HEK293 (cell line): Measurements from ENCODE around the gene COL7A1.
A peak's percentile ranks its signal among the peaks of the same experiment; 100 is the strongest.

Experiments
- CTCF ChIA-PET: fragments of 350-600 bp; formaldehyde crosslinking; extraction: SDS; loops from one replicate; lab custom pipeline; 2021; ENCODE audit warnings: antibody characterized with exemption; lab: Yijun Ruan, JAX
- POLR2A ChIA-PET: fragments of 300-600 bp; formaldehyde crosslinking; extraction: SDS; loops from one replicate; lab custom pipeline; 2020; ENCODE audit warnings: antibody characterized with exemption, inconsistent platforms; lab: Yijun Ruan, JAX
- H3K27ac ChIP-seq: fragments of 200-500 bp; sonication (Bioruptor generic); 2 replicates; pipeline ENCODE4 v1.5.1; 2014; ENCODE audit warnings: low read depth, low read length, control low read depth, inconsistent platforms; ENCODE audit errors: extremely low read depth
- H3K36me3 ChIP-seq, 2 experiments: fragments of 200-500 bp in 1 of 2; sonication (Bioruptor generic) in 1 of 2; 1 replicate in 1 of 2; 2 replicates in 1 of 2; pipeline ENCODE4 v1.5.1; 2014 to 2017; ENCODE audit warnings: inconsistent platforms in 2 of 2, low read length in 2 of 2; ENCODE audit not compliant: control insufficient read depth in 2 of 2, insufficient read depth in 1 of 2
- H3K4me1 ChIP-seq: fragments of 200-500 bp; sonication (Bioruptor generic); 2 replicates; pipeline ENCODE4 v1.5.1; 2014; ENCODE audit warnings: mild to moderate bottlenecking, low read length, inconsistent platforms; ENCODE audit not compliant: control insufficient read depth, insufficient read depth
- H3K4me3 ChIP-seq: 2 replicates; pipeline ENCODE4 v1.5.1; 2011; ENCODE audit warnings: low read depth, mild to moderate bottlenecking, control low read depth, low read length, moderate library complexity
- H3K9me3 ChIP-seq: fragments of 200-500 bp; sonication (Bioruptor generic); 2 replicates; pipeline ENCODE4 v1.5.1; 2014; ENCODE audit warnings: low read depth, low read length, inconsistent platforms; ENCODE audit not compliant: control insufficient read depth, insufficient read depth
- EGR2 ChIP-seq: fragments of 450-650 bp; formaldehyde crosslinking; IDR thresholded peaks from 2 replicates; pipeline ENCODE4 v1.5.1; 2016; ENCODE audit warnings: low read depth, missing biosample characterization, missing genetic modification characterization
- TRIM28 ChIP-seq: IDR thresholded peaks from 2 replicates; pipeline ENCODE4 v1.6.1; 2011; ENCODE audit warnings: low read length, control low read depth, borderline replicate concordance
- ZFHX2 ChIP-seq: fragments of 450-650 bp; formaldehyde crosslinking; conservative IDR thresholded peaks from 2 replicates; pipeline ENCODE4 v1.5.1; 2016; ENCODE audit warnings: missing biosample characterization, missing genetic modification characterization
- ZNF112 ChIP-seq: fragments of 450-650 bp; formaldehyde crosslinking; IDR thresholded peaks from 2 replicates; pipeline ENCODE4 v1.5.0; 2017; ENCODE audit warnings: missing biosample characterization, missing genetic modification characterization
- ZNF18 ChIP-seq: fragments of 450-650 bp; formaldehyde crosslinking; IDR thresholded peaks from 2 replicates; pipeline ENCODE4 v1.5.1; 2016; ENCODE audit warnings: missing biosample characterization, missing genetic modification characterization
- ZNF248 ChIP-seq: fragments of 450-650 bp; formaldehyde crosslinking; IDR thresholded peaks from 2 replicates; pipeline ENCODE4 v1.5.1; 2017; ENCODE audit warnings: missing biosample characterization, missing genetic modification characterization
- ZNF398 ChIP-seq: fragments of 450-650 bp; formaldehyde crosslinking; IDR thresholded peaks from 2 replicates; pipeline ENCODE4 v1.5.1; 2017; ENCODE audit warnings: missing biosample characterization, missing genetic modification characterization
- ZNF404 ChIP-seq: fragments of 450-650 bp; formaldehyde crosslinking; IDR thresholded peaks from 2 replicates; pipeline ENCODE4 v1.5.1; 2017; ENCODE audit warnings: missing biosample characterization, missing genetic modification characterization
- ZNF629 ChIP-seq: fragments of 450-650 bp; formaldehyde crosslinking; IDR thresholded peaks from 2 replicates; pipeline ENCODE4 v1.5.1; 2017; ENCODE audit warnings: missing biosample characterization, missing genetic modification characterization
- ZNF670 ChIP-seq: fragments of 450-650 bp; formaldehyde crosslinking; IDR thresholded peaks from 2 replicates; pipeline ENCODE4 v1.5.1; 2016; ENCODE audit warnings: missing biosample characterization, missing genetic modification characterization, low read depth
- ZNF777 ChIP-seq: fragments of 450-650 bp; formaldehyde crosslinking; IDR thresholded peaks from 2 replicates; pipeline ENCODE4 v1.5.1; 2017; ENCODE audit warnings: missing biosample characterization, missing genetic modification characterization, borderline replicate concordance
- TF ChIP-seq, protein P1 (sequence below): fragments of 450-650 bp; formaldehyde crosslinking; IDR thresholded peaks from 2 replicates; pipeline ENCODE4 v1.5.1; 2016; ENCODE audit warnings: missing biosample characterization, missing genetic modification characterization, borderline replicate concordance
- TF ChIP-seq, protein P2 (sequence below): fragments of 450-650 bp; formaldehyde crosslinking; IDR thresholded peaks from 2 replicates; pipeline ENCODE4 v1.5.1; 2016; ENCODE audit warnings: missing biosample characterization, missing genetic modification characterization

COL7A1 gene

GRCh38 chr3:48572517-48572916 is 22.6 kb downstream of the COL7A1 start:
- CTCF ChIA-PET = no interaction called here
- Histone ChIP-seq H3K4me1 (no peaks in the 10 kb centered on the region), H3K4me3 (no peak overlapping the region), H3K9me3 (no peaks in the 10 kb centered on the region), H3K27ac (no peak overlapping the region), H3K36me3 (peaks cover 0 to 6% of the 10 kb centered on the region in 2 experiments; a peak in 1 of 3 replicates)
- POLR2A ChIA-PET = no interaction called here
- TF ChIP-seq EGR2 (tag by site-specific recombination) = peak; percentile 19; the same call in 1 of the 2 replicates
- no peak for TF ChIP-seq TRIM28
- peak; percentile 42 for TF ChIP-seq ZFHX2 (tag by site-specific recombination)

GRCh38 chr3:48571938-48572337 is 23.2 kb downstream of the COL7A1 start:
- no peak overlapping the region for H3K27ac ChIP-seq
- TF ChIP-seq ZNF398 (tag by site-specific recombination) (no peak), ZNF670 (tag by site-specific recombination) (no peak)
- TF ChIP-seq, protein P1, sequence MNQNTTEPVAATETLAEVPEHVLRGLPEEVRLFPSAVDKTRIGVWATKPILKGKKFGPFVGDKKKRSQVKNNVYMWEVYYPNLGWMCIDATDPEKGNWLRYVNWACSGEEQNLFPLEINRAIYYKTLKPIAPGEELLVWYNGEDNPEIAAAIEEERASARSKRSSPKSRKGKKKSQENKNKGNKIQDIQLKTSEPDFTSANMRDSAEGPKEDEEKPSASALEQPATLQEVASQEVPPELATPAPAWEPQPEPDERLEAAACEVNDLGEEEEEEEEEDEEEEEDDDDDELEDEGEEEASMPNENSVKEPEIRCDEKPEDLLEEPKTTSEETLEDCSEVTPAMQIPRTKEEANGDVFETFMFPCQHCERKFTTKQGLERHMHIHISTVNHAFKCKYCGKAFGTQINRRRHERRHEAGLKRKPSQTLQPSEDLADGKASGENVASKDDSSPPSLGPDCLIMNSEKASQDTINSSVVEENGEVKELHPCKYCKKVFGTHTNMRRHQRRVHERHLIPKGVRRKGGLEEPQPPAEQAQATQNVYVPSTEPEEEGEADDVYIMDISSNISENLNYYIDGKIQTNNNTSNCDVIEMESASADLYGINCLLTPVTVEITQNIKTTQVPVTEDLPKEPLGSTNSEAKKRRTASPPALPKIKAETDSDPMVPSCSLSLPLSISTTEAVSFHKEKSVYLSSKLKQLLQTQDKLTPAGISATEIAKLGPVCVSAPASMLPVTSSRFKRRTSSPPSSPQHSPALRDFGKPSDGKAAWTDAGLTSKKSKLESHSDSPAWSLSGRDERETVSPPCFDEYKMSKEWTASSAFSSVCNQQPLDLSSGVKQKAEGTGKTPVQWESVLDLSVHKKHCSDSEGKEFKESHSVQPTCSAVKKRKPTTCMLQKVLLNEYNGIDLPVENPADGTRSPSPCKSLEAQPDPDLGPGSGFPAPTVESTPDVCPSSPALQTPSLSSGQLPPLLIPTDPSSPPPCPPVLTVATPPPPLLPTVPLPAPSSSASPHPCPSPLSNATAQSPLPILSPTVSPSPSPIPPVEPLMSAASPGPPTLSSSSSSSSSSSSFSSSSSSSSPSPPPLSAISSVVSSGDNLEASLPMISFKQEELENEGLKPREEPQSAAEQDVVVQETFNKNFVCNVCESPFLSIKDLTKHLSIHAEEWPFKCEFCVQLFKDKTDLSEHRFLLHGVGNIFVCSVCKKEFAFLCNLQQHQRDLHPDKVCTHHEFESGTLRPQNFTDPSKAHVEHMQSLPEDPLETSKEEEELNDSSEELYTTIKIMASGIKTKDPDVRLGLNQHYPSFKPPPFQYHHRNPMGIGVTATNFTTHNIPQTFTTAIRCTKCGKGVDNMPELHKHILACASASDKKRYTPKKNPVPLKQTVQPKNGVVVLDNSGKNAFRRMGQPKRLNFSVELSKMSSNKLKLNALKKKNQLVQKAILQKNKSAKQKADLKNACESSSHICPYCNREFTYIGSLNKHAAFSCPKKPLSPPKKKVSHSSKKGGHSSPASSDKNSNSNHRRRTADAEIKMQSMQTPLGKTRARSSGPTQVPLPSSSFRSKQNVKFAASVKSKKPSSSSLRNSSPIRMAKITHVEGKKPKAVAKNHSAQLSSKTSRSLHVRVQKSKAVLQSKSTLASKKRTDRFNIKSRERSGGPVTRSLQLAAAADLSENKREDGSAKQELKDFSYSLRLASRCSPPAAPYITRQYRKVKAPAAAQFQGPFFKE = no peak
- H3K4me3 ChIP-seq = no peak overlapping the region
- H3K4me1 ChIP-seq = no peaks in the 10 kb centered on the region
- H3K36me3 ChIP-seq = peaks cover 0 to under 1% of the 10 kb centered on the region in 2 experiments; a peak in 1 of 3 replicates
- ChIA-PET CTCF (no interaction called here), POLR2A (no interaction called here)
- no peaks in the 10 kb centered on the region for H3K9me3 ChIP-seq

DNA sequence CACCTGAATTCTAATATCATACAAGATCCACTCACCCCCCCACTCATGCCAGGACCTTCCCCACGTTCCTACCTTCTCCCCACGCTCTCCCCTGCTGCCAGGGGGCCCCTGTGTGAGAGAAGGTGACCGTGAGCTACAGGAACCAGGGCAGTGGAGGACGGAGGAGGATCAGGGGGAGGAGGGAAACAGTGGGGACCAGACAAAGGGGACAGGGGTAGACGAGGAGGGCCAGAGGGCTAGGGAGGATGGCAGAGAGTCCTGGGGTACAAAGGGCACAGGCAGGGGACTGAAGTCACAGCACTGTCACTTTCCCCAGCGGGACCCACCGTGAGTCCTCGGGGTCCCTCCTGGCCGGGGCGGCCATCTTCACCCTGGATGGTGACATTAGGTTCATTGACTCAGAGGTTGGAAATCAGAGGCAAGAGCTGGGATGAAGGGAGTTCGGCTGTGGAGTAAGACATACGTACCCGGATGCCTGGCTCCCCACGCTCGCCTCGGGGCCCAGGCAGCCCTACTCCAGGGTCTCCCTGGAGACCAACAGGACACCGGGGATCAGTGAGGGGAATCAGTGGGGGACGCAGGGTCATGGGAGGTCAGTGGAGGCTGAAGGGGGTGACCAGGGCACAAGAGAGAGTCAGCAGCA is 25.2 kb downstream of the COL7A1 start:
- H3K4me1 ChIP-seq = no peaks in the 10 kb centered on the region
- ChIA-PET POLR2A (no interaction called here), CTCF (no interaction called here)

More for the DNA sequence above, 25.2 kb downstream of the COL7A1 start:
- H3K4me3 ChIP-seq = no peak overlapping the region
- no peak overlapping the region for H3K27ac ChIP-seq
- no peaks in the 10 kb centered on the region for H3K9me3 ChIP-seq
- H3K36me3 ChIP-seq = no peaks in the 10 kb centered on the region
- no peak for TF ChIP-seq ZNF112 (tag by site-specific recombination)
- TF ChIP-seq ZFHX2 (tag by site-specific recombination) = no peak
- TF ChIP-seq ZNF629 (tag by site-specific recombination) = no peak
- TF ChIP-seq ZNF777 (tag by site-specific recombination) = no peak
- no peak for TF ChIP-seq ZNF404 (tag by site-specific recombination)
- no peak for TF ChIP-seq ZNF398 (tag by site-specific recombination)
- no peak for TF ChIP-seq ZNF248
- TF ChIP-seq ZNF18 (tag by site-specific recombination) = no peak
- TF ChIP-seq, protein P2, sequence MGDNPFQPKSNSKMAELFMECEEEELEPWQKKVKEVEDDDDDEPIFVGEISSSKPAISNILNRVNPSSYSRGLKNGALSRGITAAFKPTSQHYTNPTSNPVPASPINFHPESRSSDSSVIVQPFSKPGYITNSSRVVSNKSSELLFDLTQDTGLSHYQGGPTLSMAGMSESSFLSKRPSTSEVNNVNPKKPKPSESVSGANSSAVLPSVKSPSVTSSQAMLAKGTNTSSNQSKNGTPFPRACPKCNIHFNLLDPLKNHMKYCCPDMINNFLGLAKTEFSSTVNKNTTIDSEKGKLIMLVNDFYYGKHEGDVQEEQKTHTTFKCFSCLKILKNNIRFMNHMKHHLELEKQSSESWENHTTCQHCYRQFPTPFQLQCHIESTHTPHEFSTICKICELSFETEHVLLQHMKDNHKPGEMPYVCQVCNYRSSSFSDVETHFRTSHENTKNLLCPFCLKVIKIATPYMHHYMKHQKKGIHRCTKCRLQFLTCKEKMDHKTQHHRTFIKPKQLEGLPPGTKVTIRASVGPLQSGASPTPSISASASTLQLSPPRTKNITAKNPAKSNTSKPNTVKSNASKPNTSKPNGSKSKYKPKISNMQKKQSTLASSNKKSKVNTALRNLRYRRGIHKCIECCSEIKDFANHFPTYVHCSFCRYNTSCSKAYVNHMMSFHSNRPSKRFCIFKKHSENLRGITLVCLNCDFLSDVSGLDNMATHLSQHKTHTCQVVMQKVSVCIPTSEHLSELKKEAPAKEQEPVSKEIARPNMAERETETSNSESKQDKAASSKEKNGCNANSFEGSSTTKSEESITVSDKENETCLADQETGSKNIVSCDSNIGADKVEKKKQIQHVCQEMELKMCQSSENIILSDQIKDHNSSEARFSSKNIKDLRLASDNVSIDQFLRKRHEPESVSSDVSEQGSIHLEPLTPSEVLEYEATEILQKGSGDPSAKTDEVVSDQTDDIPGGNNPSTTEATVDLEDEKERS = no peak
